ENCODE data around the gene CELA1. TPM values are rescaled to one million over a fixed set of nuclear protein-coding genes. Genes with fewer than 3 reads are reported as not detected.
A peak's percentile ranks its signal among the peaks of the same experiment; 100 is the strongest.

Gene CELA1
- total and polyA plus RNA-seq, 8 donors, result not detected

DNA sequence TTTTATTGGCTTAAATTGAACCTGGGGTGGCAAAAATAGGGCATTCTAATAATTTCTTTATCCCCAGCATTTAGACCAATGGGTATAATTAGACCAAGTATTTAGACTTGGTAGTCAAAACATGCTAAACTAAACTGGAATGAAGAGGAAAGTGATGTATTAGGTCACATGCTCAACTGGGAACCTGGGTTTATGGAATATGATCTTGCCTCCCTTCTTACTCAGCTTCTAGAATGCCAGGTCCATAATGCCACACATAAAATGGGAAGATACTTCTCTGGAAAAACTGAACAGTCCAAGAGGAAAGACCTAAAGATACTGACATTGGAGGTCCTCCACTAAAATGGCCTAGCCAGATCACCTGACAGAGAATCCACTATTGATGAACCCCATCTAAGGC is 16.3 kb downstream of the CELA1 start:
- no peak for FAIRE-seq
- no peaks in the 10 kb centered on the region for H3K36me3 ChIP-seq
- TF ChIP-seq, protein P1, sequence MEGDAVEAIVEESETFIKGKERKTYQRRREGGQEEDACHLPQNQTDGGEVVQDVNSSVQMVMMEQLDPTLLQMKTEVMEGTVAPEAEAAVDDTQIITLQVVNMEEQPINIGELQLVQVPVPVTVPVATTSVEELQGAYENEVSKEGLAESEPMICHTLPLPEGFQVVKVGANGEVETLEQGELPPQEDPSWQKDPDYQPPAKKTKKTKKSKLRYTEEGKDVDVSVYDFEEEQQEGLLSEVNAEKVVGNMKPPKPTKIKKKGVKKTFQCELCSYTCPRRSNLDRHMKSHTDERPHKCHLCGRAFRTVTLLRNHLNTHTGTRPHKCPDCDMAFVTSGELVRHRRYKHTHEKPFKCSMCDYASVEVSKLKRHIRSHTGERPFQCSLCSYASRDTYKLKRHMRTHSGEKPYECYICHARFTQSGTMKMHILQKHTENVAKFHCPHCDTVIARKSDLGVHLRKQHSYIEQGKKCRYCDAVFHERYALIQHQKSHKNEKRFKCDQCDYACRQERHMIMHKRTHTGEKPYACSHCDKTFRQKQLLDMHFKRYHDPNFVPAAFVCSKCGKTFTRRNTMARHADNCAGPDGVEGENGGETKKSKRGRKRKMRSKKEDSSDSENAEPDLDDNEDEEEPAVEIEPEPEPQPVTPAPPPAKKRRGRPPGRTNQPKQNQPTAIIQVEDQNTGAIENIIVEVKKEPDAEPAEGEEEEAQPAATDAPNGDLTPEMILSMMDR (IDR thresholded peaks at IDR 0.05), result no peak
- no peak for ATAC-seq
- DNase-seq, result no peak
- H3K4me1 ChIP-seq, result no peaks in the 10 kb centered on the region
- no peaks in the 10 kb centered on the region for H3K27me3 ChIP-seq
- no peak overlapping the region for H3K4me3 ChIP-seq
- H3K27ac ChIP-seq, result no peak overlapping the region
- no peaks in the 10 kb centered on the region for H3K9me3 ChIP-seq
- intact Hi-C loops (cut with DNase I), result loop anchor here in 1 of 3 donors (10.0 kb wide), 1 partner anchor 55 kb away; the partner anchor contains the start of gene SMAGP

DNA sequence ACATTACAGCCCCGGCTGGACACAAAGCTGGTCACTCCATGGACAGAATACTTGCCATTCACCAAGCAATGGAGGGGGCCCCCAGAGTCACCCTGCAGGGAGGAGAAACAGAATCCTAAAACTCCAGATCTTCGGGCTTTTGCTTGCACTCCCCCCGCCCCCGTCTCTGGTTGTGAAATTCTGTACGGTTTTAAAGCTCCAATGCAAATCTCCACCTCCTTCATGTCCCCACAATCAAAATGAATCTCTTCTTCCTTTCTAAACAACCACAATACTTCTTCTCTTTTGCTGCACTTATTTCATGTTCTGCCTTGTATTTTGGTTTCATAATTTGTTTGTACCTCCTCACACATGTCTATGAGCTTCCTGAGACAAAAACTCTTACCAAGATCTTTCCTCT is 16.7 kb downstream of the CELA1 start:
- ATAC-seq (no peak), DNase-seq (no peak), FAIRE-seq (no peak)
- 80 to 85% methylated on average over 5 of the region's 5 CpGs for WGBS, 2 donors
- intact Hi-C loops (cut with DNase I), result loop anchor here in 1 of 3 donors (10.0 kb wide), 1 partner anchor 55 kb away; the partner anchor contains the start of gene SMAGP
- TF ChIP-seq, protein P1 (IDR thresholded peaks at IDR 0.05), result no peak
- Histone ChIP-seq H3K4me1 (no peaks in the 10 kb centered on the region), H3K4me3 (no peak overlapping the region), H3K27me3 (no peaks in the 10 kb centered on the region), H3K27ac (no peak overlapping the region), H3K9me3 (no peaks in the 10 kb centered on the region), H3K36me3 (no peaks in the 10 kb centered on the region)

DNA sequence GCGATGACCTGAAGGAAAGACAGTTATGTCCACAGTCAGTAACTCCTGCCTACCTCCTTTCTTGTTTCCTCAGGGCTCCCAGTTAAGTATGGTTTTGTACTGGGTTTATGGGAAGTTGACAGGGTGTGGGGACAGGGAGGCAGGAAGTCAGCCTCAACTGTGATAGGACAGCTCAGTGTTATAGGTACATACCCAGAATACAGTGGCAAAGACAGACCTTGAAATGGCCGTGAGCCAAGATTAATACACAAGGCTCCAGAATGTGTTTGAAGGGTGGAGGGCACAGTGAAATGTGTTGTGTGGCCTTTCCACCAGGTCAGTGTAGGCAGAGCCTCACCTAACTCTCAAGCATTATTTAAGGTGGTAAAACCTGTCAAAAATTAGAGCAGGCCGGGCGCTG is 17.9 kb downstream of the CELA1 start:
- H3K9me3 ChIP-seq, result no peaks in the 10 kb centered on the region
- FAIRE-seq, result no peak
- H3K4me1 ChIP-seq, result no peaks in the 10 kb centered on the region
- DNase-seq, result no peak
- no peaks in the 10 kb centered on the region for H3K36me3 ChIP-seq
- intact Hi-C loops (cut with DNase I), result no loop called here
- ATAC-seq, result no peak
- H3K27ac ChIP-seq, result no peak overlapping the region
- H3K4me3 ChIP-seq, result no peak overlapping the region
- no peaks in the 10 kb centered on the region for H3K27me3 ChIP-seq
- WGBS, 2 donors, result 78 to 81% methylated on average over 4 of the region's 4 CpGs
- TF ChIP-seq, protein P1 (IDR thresholded peaks at IDR 0.05), result no peak

DNA sequence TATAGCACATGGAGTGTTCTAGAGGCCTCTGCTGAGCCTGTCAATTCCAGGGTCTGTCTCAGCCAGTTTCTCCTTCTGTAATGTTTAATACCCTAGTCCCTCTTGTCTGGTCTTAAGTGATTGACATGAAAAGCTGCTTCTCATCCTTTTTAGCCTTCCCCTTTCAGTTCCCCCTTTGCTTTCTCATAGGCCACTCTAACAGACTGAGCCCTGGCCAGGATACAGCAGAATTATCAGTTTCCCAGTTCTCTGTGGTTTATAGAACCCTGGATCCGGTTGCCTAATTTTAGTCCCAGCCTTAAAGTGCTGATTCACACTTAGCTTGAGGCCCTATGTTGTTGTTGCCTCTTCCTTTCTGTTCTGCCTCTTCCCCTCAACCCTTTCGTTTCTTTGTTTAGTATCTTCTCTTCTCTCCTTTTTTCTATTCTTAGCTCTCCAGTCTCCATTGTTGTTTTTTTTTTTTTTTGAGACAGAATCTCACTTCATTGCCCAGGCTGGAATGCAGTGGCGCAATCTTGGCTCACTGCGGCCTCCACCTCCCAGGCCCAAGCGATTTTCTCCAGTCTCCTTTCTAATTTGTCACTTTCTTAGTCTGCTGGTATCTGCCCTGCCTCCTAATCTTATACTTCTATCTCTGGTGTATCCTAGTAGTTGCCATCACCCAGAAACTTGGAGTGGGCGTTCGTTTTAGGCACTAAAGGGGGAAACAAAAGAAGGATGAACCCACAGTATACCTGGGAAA is 19.6 kb downstream of the CELA1 start:
- Histone ChIP-seq H3K4me3 (no peak overlapping the region), H3K36me3 (no peaks in the 10 kb centered on the region), H3K27me3 (no peaks in the 10 kb centered on the region), H3K4me1 (no peaks in the 10 kb centered on the region), H3K27ac (peak overlapping the region in 1 of 4 donors; percentile 3), H3K9me3 (no peaks in the 10 kb centered on the region)
- FAIRE-seq (no peak), ATAC-seq (peak in 3 of 4 donors; percentile 26 to 83 (median 80)), DNase-seq (peak in 1 of 6 donors; percentile 37)
- TF ChIP-seq, protein P1 (IDR thresholded peaks at IDR 0.05), result no peak
- 74 to 80% methylated on average over 7 of the region's 7 CpGs for WGBS, 2 donors
- intact Hi-C loops (cut with DNase I), result no loop called here

DNA sequence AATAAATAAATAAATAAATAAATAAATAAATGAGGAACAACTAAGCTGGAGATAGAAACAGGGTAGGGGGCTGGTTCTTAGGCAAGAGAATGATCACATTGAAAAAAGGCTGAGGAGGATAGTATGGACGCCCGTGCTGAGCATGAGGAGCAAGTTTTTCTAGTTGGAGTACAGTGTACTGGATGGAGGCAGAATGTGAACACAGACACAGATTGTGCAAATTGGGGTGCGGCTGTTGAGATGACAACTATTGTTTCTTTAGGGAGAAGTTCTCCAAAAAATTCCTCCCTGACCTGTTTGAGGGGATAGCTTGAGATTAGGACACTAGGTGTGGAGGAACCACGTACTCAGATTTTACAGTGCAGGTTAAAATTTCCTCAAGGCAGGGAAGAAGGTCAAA is 21.5 kb downstream of the CELA1 start:
- WGBS, 2 donors, result 89 to 92% methylated on average over 4 of the region's 4 CpGs
- DNase-seq (no peak), FAIRE-seq (no peak), ATAC-seq (no peak)
- no peak overlapping the region for H3K4me3 ChIP-seq
- intact Hi-C loops (cut with DNase I), result no loop called here
- no peaks in the 10 kb centered on the region for H3K36me3 ChIP-seq
- H3K4me1 ChIP-seq, result no peaks in the 10 kb centered on the region
- TF ChIP-seq, protein P1 (IDR thresholded peaks at IDR 0.05), result no peak
- no peaks in the 10 kb centered on the region for H3K27me3 ChIP-seq
- no peaks in the 10 kb centered on the region for H3K9me3 ChIP-seq
- no peak overlapping the region for H3K27ac ChIP-seq

Data from pancreas (tissue), 10 donors.